NB4 (cell line): ENCODE results near the gene ITGB4.

ENCODE experiments used
- MYC ChIP-seq: IDR thresholded peaks from 2 replicates; pipeline ENCODE4 v1.6.1; 2011; ENCODE audit warnings: low read depth, low read length
- POLR2A ChIP-seq: IDR thresholded peaks from 2 replicates; pipeline ENCODE4 v1.6.1; 2011; ENCODE audit warnings: mild to moderate bottlenecking; ENCODE audit not compliant: insufficient read length; ENCODE audit errors: extremely low read depth
- TF ChIP-seq, protein P1 (sequence below): IDR thresholded peaks from one replicate; pipeline ENCODE4 v1.5.1; 2012; ENCODE audit warnings: low read depth, low read length

DNA sequence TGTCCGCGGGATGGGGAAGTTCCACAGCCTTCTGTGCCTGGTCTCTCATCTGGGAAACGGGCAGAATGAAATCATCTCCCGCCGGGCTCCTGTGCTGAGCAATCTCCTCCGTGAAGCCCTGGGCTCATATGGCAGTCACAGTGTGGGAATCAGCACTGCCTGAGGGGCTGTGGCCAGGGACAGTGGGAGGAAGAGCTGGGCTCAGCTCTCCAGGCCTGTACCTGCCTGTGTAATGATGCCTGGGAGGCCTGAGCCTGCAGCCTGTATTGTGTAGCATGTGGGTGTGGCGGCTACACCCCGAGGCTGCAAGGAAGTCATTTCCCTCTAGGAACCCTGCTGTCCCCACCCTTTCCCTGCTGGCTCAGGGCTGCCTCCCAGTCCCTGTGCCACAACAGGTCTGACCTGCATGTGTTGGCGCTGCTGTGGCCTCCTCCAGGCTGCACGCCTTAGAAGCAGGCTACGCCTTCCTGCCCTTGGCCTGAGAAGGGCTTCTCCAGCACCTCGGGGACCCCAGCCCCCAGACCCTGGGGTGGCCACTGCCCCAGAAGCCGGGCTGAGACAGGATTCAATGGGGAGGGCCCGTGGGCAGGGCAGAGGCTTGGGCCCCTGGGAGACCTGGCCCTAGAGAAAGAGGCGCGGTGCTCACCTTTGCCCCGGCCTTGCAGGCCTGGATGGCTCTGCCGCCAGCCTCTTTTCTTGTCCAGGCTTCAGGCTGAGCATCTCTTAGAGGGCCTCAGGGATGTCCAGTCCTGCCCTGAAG is 2.1 kb downstream of the ITGB4 start:
- TF ChIP-seq, protein P1, sequence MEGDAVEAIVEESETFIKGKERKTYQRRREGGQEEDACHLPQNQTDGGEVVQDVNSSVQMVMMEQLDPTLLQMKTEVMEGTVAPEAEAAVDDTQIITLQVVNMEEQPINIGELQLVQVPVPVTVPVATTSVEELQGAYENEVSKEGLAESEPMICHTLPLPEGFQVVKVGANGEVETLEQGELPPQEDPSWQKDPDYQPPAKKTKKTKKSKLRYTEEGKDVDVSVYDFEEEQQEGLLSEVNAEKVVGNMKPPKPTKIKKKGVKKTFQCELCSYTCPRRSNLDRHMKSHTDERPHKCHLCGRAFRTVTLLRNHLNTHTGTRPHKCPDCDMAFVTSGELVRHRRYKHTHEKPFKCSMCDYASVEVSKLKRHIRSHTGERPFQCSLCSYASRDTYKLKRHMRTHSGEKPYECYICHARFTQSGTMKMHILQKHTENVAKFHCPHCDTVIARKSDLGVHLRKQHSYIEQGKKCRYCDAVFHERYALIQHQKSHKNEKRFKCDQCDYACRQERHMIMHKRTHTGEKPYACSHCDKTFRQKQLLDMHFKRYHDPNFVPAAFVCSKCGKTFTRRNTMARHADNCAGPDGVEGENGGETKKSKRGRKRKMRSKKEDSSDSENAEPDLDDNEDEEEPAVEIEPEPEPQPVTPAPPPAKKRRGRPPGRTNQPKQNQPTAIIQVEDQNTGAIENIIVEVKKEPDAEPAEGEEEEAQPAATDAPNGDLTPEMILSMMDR: no peak
- no peak for TF ChIP-seq POLR2A
- TF ChIP-seq MYC: no peak
